Fibroblast of villous mesenchyme (primary cell): ENCODE measurements around the gene HTR4. TPM values are rescaled to one million over a fixed set of nuclear protein-coding genes. Genes with fewer than 3 reads are reported as not detected.

ENCODE experiments used
- DNase-seq: peaks from one replicate; pipeline ENCODE4 v3.0.0-alpha.2; 2010; ENCODE audit warnings: low read depth
- H3K4me3 ChIP-seq: 2 replicates; pipeline ENCODE4 v1.5.1; 2011; ENCODE audit warnings: low read depth, mild to moderate bottlenecking, low read length
- total RNA-seq: library from RNA; depleted of rRNA; stranded (reverse); fragments of >200 nt; gene quantifications from 2 replicates; pipeline ENCODE4 v1.2.3, GENCODE V29; 2012
- TF ChIP-seq, protein P1 (sequence below): IDR thresholded peaks from 2 replicates; pipeline ENCODE4 v1.5.1; 2012; ENCODE audit warnings: low read depth, mild to moderate bottlenecking, low read length; ENCODE audit not compliant: insufficient read depth

The HTR4 gene
- total RNA-seq, 1 donor: not detected

DNA sequence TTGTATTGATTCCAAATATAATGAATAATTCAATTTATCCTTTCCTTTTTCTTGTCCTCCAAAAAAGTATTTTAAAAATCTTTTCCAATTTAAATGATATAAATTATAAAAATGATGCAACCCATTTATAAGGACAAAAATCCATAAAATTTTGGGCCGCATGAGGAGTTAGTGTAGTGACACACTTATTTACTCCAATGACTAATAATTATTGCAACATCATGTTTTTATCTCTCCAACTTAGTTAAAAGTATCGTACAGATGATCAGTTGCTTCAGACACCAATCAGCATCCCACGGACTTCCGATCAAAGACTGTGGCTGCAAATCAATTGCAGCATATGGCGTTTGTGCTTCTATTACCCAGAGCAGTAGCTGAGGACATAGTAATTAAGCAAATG is 58.6 kb downstream of the HTR4 start:
- no peak for DNase-seq
- no peak overlapping the region for H3K4me3 ChIP-seq
- TF ChIP-seq, protein P1, sequence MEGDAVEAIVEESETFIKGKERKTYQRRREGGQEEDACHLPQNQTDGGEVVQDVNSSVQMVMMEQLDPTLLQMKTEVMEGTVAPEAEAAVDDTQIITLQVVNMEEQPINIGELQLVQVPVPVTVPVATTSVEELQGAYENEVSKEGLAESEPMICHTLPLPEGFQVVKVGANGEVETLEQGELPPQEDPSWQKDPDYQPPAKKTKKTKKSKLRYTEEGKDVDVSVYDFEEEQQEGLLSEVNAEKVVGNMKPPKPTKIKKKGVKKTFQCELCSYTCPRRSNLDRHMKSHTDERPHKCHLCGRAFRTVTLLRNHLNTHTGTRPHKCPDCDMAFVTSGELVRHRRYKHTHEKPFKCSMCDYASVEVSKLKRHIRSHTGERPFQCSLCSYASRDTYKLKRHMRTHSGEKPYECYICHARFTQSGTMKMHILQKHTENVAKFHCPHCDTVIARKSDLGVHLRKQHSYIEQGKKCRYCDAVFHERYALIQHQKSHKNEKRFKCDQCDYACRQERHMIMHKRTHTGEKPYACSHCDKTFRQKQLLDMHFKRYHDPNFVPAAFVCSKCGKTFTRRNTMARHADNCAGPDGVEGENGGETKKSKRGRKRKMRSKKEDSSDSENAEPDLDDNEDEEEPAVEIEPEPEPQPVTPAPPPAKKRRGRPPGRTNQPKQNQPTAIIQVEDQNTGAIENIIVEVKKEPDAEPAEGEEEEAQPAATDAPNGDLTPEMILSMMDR: no peak

DNA sequence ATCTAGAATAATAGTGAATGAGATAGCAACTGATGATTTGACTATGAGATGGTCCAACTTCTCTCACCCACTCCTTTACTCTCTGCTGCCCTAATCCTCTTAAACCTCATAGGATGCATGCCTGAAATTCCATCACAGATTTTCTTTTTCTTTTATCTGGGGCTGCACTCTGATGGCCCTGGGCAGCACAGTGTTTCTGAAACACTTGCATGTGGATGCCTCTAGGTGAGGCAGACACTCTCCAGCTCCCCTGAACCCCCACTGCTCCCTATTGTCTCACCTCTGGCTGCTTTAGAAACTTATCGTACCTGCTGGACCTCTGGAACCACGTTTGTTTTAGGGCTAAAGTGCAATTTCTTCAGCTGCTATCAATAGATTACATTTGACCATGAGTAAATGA is 67.5 kb downstream of the HTR4 start:
- TF ChIP-seq, protein P1: no peak
- no peak for DNase-seq
- H3K4me3 ChIP-seq: no peak overlapping the region

DNA sequence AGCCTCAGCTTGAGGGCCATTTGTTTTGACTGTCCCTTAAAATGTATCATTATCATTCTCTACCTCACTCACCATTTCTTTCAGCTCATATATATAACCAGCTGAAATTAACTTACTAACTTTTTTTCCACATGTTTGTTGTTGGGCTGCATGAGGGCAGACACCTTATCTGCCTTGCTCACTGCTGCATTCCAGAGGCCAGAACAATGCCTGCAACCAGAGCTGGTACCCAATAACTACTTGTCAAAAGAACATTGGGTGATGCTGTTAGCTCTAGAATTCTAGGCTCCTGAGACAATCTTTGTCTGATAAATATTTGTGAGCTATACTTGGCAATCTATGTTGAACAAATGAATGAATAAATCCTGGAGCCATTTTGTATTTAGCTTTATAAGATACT is 68.3 kb downstream of the HTR4 start:
- DNase-seq: no peak
- TF ChIP-seq, protein P1: no peak
- no peak overlapping the region for H3K4me3 ChIP-seq

DNA sequence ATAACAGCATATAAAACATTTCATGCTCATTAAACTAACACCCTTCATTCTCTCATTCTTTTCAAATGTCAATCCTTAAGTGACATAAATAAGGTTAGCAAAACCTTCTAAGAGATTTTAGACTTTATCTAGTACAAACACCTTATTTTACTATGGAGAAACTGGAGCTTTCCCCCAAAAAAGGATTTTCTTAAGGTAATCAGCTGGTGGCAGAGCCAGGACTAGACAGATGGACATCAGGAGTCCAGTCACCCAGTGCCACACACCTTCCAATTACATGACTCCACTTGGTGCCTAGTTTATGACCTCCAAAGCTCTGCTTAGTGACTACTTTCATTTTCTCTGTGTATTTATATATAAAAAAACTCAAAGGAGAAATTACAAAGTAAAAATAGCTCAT is 70.2 kb downstream of the HTR4 start:
- no peak for DNase-seq
- H3K4me3 ChIP-seq: no peak overlapping the region
- TF ChIP-seq, protein P1: no peak

DNA sequence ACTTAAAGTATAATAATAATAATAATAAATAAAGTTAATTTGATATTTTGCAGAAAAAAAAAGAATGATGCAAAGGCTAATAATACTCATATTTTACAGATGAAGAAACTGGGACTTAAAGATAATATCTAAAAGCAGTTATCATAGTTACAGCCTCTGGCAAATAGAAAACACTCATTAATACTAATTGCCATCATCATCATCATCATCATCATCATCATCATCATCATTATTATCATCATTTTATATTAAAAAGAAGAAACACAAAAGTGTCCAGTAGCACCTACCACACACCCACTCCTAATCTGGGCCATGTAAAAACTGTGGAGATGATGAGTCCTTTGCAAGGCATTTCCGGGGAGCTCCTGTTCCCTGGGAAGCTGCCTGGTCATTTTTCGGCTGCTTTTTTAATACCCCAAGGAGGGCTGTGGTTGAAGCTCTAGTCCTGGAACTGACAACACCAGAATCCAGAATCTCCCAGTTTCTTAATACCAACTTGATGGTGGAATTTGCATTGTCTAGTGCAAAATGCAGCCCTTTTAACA is 70.8 kb downstream of the HTR4 start:
- no peak overlapping the region for H3K4me3 ChIP-seq
- TF ChIP-seq, protein P1: no peak
- no peak for DNase-seq

DNA sequence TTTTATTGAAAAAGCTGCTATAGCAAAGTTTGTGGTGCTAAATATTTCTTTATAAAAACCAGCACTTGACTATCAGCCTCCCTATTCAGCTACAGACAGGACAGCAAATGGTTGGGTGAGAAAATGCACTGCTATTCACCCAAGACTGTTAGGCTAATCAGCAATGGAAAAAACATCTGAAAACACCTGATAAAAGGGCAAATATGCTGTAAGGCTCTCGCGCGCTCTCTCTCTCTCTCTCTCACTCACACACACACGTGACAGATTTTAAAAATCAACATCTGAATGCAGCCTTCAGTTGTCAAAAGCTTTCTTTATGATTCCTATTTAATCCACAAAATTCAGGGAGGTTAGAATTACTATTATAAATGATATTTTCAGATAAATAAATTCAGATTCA is 80.2 kb downstream of the HTR4 start:
- TF ChIP-seq, protein P1: no peak
- no peak overlapping the region for H3K4me3 ChIP-seq
- no peak for DNase-seq

DNA sequence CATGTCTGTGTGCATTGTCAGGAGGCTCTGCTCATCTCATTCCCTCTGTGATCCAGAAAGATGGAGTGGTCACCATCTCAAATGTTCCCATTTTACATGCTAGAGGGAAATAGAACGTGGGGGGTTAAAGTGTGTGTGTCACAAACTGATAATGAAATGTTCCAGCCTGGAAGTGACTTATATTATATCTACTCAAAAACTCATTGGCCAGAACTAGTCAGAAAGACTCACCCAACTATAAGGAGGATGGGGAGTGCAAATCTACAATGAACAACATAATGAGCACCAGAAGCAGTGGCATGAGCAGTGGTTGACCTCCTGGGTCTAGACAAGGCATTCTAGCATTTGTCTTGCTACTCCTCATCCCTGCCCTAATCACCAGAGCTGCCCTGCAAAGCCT is 81.0 kb downstream of the HTR4 start:
- no peak overlapping the region for H3K4me3 ChIP-seq
- no peak for DNase-seq
- TF ChIP-seq, protein P1: no peak
